GM19324 (cell line): ENCODE measurements around the gene HDGFL3.

ENCODE experiments used
- ATAC-seq: cut with Tn5 transposase; IDR thresholded peaks from one replicate; pipeline ENCODE4 v1.9.1; 2021; ENCODE audit warnings: mild to moderate bottlenecking, moderate library complexity; ENCODE audit not compliant: unreplicated experiment, low FRiP score

HDGFL3 gene

GRCh38 chr15:83132861-83133523 lies 74.6 kb downstream of the HDGFL3 start:
- no peak for ATAC-seq

- no peak for ATAC-seq
Observed at GRCh38 chr15:83129791-83130190, 77.8 kb downstream of the HDGFL3 start.

GRCh38 chr15:83127547-83128150 lies 80.0 kb downstream of the HDGFL3 start:
- no peak for ATAC-seq

GRCh38 chr15:83123529-83123928 lies 84.1 kb downstream of the HDGFL3 start:
- no peak for ATAC-seq

GRCh38 chr15:83119968-83120581 lies 87.5 kb downstream of the HDGFL3 start:
- no peak for ATAC-seq

- ATAC-seq, result no peak
Observed at GRCh38 chr15:83118968-83119367, 88.7 kb downstream of the HDGFL3 start.

GRCh38 chr15:83118291-83118827 lies 89.3 kb downstream of the HDGFL3 start:
- no peak for ATAC-seq

- no peak for ATAC-seq
Observed at GRCh38 chr15:83115831-83116565, 91.6 kb downstream of the HDGFL3 start.

GRCh38 chr15:83115410-83115809 lies 92.2 kb downstream of the HDGFL3 start:
- ATAC-seq, result no peak

GRCh38 chr15:83114856-83115255 lies 92.8 kb downstream of the HDGFL3 start:
- ATAC-seq, result no peak

GRCh38 chr15:83113881-83114674 lies 93.5 kb downstream of the HDGFL3 start:
- no peak for ATAC-seq

GRCh38 chr15:83112956-83113299 lies 94.7 kb downstream of the HDGFL3 start:
- ATAC-seq, result no peak

- ATAC-seq, result no peak
Observed at GRCh38 chr15:83112233-83112955, 95.2 kb downstream of the HDGFL3 start.

GRCh38 chr15:83111149-83111548 lies 96.5 kb downstream of the HDGFL3 start:
- ATAC-seq, result no peak

- no peak for ATAC-seq
Observed at GRCh38 chr15:83110381-83110780, 97.2 kb downstream of the HDGFL3 start.

- ATAC-seq, result no peak
Observed at GRCh38 chr15:83109532-83109931, 98.1 kb downstream of the HDGFL3 start.

- ATAC-seq, result no peak
Observed at GRCh38 chr15:83108266-83109219, 99.1 kb downstream of the HDGFL3 start.

- ATAC-seq, result no peak
Observed at GRCh38 chr15:83107841-83108181, 99.8 kb downstream of the HDGFL3 start.
